DOHH2 (cell line): ENCODE results near the gene JCAD.
"Not testable (repeated sequence)": the region's sequence is repeated elsewhere in the genome, so short reads cannot be mapped to it uniquely, and the experiment has no call there.

Experiments
- H3F3A ChIP-seq: fragments of 200-600 bp; sonication (generic), shearing (Covaris generic); 2 replicates; pipeline ENCODE4 v1.6.0; 2016; ENCODE audit warnings: antibody characterized with exemption, mild to moderate bottlenecking; ENCODE audit not compliant: control insufficient read depth, insufficient read depth
- H3K27ac ChIP-seq: fragments of 200-600 bp; sonication (generic); 2 replicates; pipeline ENCODE4 v1.5.1; 2014; ENCODE audit warnings: low read depth, mild to moderate bottlenecking, low read length, moderate library complexity
- H3K27me3 ChIP-seq: fragments of 200-600 bp; sonication (generic); 2 replicates; pipeline ENCODE4 v1.6.1; 2014; ENCODE audit warnings: mild to moderate bottlenecking, low read length, mixed read lengths; ENCODE audit not compliant: control insufficient read depth
- H3K36me3 ChIP-seq: fragments of 200-600 bp; sonication (generic); 2 replicates; pipeline ENCODE4 v1.6.1; 2014; ENCODE audit warnings: mild to moderate bottlenecking, low read length, moderate library complexity, mixed read lengths; ENCODE audit not compliant: control insufficient read depth
- H3K4me1 ChIP-seq: fragments of 200-600 bp; sonication (generic); 2 replicates; pipeline ENCODE4 v1.6.1; 2014; ENCODE audit warnings: mild to moderate bottlenecking, low read length, mixed read lengths; ENCODE audit not compliant: control insufficient read depth
- H3K4me2 ChIP-seq: fragments of 200-600 bp; sonication (generic); 2 replicates; pipeline ENCODE4 v1.6.0; 2014; ENCODE audit warnings: mild to moderate bottlenecking, low read length, moderate library complexity
- H3K4me3 ChIP-seq: fragments of 200-600 bp; sonication (generic); 2 replicates; pipeline ENCODE4 v1.5.1; 2014; ENCODE audit warnings: mild to moderate bottlenecking, low read length, mixed read lengths
- H3K79me2 ChIP-seq: fragments of 200-600 bp; sonication (generic); 2 replicates; pipeline ENCODE4 v1.6.1; 2014; ENCODE audit warnings: mild to moderate bottlenecking, low read length, mixed read lengths; ENCODE audit not compliant: control insufficient read depth
- H3K9me2 ChIP-seq: fragments of 200-600 bp; sonication (generic); replicated peaks from 2 replicates; pipeline ENCODE4 v1.6.1; 2014; ENCODE audit warnings: mild to moderate bottlenecking, low read length, mixed read lengths; ENCODE audit not compliant: control insufficient read depth
- H3K9me3 ChIP-seq: fragments of 200-600 bp; sonication (generic); 2 replicates; pipeline ENCODE4 v1.6.1; 2014; ENCODE audit warnings: antibody characterized with exemption, low read length, mixed read lengths; ENCODE audit not compliant: control insufficient read depth, insufficient read depth
- H4K20me1 ChIP-seq: fragments of 200-600 bp; sonication (generic); 2 replicates; pipeline ENCODE4 v1.6.0; 2014; ENCODE audit warnings: low read depth, mild to moderate bottlenecking, antibody characterized with exemption, low read length, moderate library complexity; ENCODE audit not compliant: control insufficient read depth, insufficient read depth
- EZH2phosphoT487 ChIP-seq: fragments of 200-600 bp; sonication (generic); IDR thresholded peaks from 2 replicates; pipeline ENCODE4 v1.6.1; 2017; ENCODE audit warnings: borderline replicate concordance, mild to moderate bottlenecking, antibody characterized with exemption, low read length, moderate library complexity, mixed read lengths
- TF ChIP-seq, protein P1 (sequence below): fragments of 200-600 bp; sonication (generic); IDR thresholded peaks from one replicate; pipeline ENCODE4 v1.5.1; 2014; ENCODE audit warnings: antibody characterized with exemption, mild to moderate bottlenecking, low read depth, low read length; ENCODE audit not compliant: poor library complexity, severe bottlenecking

JCAD gene

DNA sequence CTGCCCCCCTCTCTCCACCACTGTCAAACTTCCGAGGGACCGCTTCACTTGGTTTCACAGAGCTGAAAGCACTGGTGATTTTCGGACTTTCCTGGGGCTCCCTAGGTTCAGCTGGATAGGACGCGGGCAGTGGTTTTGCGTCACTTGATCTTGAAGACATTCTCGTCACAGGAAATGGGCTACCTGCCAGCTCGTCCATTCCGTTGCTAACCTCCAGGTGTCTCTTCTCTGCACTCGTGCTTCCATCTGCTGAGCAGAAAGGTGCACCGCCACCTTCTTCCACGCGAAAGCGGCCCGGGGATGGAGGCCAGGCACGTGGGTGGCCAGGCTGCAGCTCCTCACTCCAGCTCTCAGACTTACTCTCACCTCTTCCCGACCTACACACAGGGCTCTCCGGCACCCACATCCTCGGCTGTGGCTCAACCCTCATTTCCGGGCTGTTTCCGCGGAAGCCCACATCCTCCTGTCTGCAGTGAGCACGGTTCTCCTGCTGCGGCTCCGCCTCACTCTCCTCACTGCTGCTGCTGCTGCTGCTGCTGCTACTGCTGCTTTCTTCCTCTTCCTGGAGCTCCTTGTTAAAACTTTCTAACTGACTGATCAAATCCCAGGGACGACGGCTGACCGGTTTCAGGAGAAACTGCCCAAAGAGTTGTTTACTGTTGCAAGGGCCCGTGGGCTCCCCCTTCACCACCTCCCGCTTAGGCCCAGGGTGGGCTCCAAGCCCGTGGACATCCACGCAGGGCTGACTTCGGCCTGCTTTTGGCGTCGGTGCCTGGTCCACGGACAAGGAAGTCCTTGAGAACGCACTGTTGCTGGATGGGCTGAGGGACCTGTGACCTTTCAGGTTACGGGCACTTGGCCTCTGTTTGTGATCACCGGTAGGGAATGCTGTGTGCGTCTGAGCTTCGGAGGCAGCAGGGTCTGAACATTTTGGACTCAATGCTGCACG, 32.1 kb downstream of the JCAD start:
- Histone ChIP-seq H3K27ac (peak overlapping the region; percentile 60), H3F3A (no peaks in the 10 kb centered on the region), H3K4me3 (peak overlapping the region; percentile 74), H3K4me2 (peak overlapping the region; percentile 91), H4K20me1 (no peaks in the 10 kb centered on the region; the same call in 1 of the 2 replicates), H3K79me2 (no peaks in the 10 kb centered on the region), H3K27me3 (0 out of 2 replicates have a peak, but pooled peaks cover 5% of the 10 kb centered on the region), H3K36me3 (no peaks in the 10 kb centered on the region), H3K9me3 (no peaks in the 10 kb centered on the region), H3K9me2 (no peaks in the 10 kb centered on the region), H3K4me1 (peaks cover 28% of the 10 kb centered on the region)
- TF ChIP-seq, protein P1, sequence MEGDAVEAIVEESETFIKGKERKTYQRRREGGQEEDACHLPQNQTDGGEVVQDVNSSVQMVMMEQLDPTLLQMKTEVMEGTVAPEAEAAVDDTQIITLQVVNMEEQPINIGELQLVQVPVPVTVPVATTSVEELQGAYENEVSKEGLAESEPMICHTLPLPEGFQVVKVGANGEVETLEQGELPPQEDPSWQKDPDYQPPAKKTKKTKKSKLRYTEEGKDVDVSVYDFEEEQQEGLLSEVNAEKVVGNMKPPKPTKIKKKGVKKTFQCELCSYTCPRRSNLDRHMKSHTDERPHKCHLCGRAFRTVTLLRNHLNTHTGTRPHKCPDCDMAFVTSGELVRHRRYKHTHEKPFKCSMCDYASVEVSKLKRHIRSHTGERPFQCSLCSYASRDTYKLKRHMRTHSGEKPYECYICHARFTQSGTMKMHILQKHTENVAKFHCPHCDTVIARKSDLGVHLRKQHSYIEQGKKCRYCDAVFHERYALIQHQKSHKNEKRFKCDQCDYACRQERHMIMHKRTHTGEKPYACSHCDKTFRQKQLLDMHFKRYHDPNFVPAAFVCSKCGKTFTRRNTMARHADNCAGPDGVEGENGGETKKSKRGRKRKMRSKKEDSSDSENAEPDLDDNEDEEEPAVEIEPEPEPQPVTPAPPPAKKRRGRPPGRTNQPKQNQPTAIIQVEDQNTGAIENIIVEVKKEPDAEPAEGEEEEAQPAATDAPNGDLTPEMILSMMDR = peak; percentile 41
- TF ChIP-seq EZH2phosphoT487 = peak; percentile 35; the same call in 1 of the 2 replicates

DNA sequence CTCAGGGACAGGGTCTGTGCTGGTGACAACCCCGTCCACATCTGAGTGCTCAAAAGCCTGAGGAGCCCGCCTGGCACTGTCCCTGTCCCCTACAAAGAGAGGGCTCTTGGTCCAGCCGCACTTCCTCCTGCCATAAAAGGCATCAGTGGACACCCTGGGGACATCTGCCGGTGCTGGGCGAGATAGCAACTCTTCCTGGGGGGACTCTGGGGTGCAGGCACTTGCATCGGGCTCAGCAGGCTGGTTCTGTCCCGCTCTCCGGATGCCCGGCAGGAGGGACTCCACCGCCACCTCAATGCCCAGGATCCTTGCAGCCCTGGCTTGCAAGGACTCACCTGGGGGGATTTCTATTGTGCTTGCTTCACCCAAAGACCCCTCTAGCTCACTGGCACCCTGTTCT, 32.8 kb downstream of the JCAD start:
- 0 out of 2 replicates have a peak, but pooled peaks cover 5% of the 10 kb centered on the region for H3K27me3 ChIP-seq
- H3K36me3 ChIP-seq = no peaks in the 10 kb centered on the region
- peak overlapping the region; percentile 91 for H3K4me2 ChIP-seq
- H3K79me2 ChIP-seq = no peaks in the 10 kb centered on the region
- peaks cover 28% of the 10 kb centered on the region for H3K4me1 ChIP-seq
- H3K9me3 ChIP-seq = no peaks in the 10 kb centered on the region
- TF ChIP-seq EZH2phosphoT487 = no peak
- TF ChIP-seq, protein P1 = no peak
- peak overlapping the region; percentile 74 for H3K4me3 ChIP-seq
- no peaks in the 10 kb centered on the region; the same call in 1 of the 2 replicates for H4K20me1 ChIP-seq
- peak overlapping the region; percentile 60 for H3K27ac ChIP-seq
- no peaks in the 10 kb centered on the region for H3F3A ChIP-seq
- no peaks in the 10 kb centered on the region for H3K9me2 ChIP-seq

DNA sequence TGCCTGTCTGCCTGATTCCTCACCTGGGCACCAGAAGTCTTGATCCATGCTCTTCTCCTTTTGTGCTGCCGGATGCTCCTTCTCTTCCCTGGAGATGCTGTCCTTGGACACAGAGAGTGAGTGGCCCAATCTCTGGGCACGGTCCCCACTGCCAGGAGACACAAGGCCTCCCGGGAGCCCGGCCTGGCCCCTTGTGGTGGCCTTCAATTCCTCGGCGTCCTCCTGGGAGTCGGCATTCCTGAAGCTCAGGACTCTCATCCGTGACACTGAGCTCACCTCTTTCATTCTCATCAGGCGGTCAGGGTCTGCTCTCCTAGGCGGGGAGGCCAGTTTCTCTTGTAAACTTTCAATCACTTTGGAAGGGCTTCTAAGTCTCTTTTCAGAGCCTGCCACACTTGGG, 33.3 kb downstream of the JCAD start:
- H3K4me1 ChIP-seq = peaks cover 28% of the 10 kb centered on the region
- no peak overlapping the region for H3K4me3 ChIP-seq
- H3K9me3 ChIP-seq = no peaks in the 10 kb centered on the region
- no peaks in the 10 kb centered on the region for H3K9me2 ChIP-seq
- H3K4me2 ChIP-seq = peak overlapping the region; percentile 91; the same call in 1 of the 2 replicates
- H3F3A ChIP-seq = no peaks in the 10 kb centered on the region
- no peaks in the 10 kb centered on the region for H3K79me2 ChIP-seq
- H4K20me1 ChIP-seq = no peaks in the 10 kb centered on the region; the same call in 1 of the 2 replicates
- no peaks in the 10 kb centered on the region for H3K36me3 ChIP-seq
- H3K27ac ChIP-seq = no peak overlapping the region
- H3K27me3 ChIP-seq = 0 out of 2 replicates have a peak, but pooled peaks cover 5% of the 10 kb centered on the region
- no peak for TF ChIP-seq EZH2phosphoT487
- TF ChIP-seq, protein P1 = no peak

DNA sequence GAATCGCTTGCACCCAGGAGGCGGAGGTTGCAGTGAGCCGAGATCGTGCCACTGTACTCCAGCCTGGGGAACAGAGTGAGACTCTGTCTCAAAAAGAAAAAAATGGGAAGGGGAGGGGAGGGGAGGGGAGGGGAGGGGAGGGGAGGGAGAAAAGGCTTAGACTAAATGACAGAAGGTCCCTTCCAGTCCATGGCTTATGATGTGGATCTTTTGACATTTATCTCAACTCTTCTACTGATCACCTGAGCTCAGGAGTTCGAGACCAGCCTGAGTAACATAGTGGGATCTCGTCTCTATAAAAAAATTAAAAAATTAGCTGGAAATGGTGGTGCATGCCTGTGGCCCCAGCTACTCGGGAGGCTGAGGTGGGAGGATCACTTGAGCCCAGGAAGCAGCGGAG, 34.0 kb downstream of the JCAD start:
- not testable (repeated sequence) for H3F3A ChIP-seq, H4K20me1 ChIP-seq, H3K79me2 ChIP-seq, H3K4me2 ChIP-seq, H3K36me3 ChIP-seq, H3K9me3 ChIP-seq, H3K9me2 ChIP-seq, H3K27me3 ChIP-seq, H3K4me3 ChIP-seq, H3K27ac ChIP-seq
- peaks cover 28% of the 10 kb centered on the region for H3K4me1 ChIP-seq
